ENCODE measurements around the gene MACROH2A2. TPM values are rescaled to one million over a fixed set of nuclear protein-coding genes. Genes with fewer than 3 reads are reported as not detected.

MACROH2A2 gene
- total RNA-seq, 1 experiment from 2014 or later: 3.0 TPM

DNA sequence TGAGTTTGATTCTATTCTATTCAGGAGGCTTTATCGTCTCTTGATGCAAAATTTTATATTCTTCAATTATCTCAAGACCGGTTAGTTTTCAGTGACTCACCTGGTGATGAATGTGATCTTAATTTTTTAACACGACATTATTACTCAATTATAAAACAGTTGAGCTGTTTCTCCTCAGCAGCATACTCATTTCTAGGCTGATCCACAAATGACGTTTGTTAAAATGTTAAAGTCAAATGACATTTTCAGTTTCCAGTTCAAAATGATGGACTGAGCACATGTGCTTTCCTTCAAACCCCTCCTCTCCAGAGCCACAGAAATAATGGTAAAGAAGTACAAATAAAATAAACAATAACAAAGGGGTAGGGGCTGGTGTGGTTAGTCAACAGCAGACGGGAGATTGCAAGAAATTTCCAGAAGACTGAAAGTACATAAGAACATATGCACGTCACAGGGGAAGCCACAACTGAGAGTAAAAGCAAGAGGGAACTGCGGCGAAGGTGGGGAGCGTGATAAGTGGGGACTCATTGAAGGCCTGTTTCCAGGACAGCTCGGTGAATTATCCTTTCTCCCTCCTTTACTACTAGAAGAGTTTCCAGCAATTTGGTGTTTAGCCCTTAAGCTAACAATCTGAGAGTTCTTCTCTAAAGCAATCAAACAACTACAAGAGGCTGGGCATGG, 10.9 kb downstream of the MACROH2A2 start:
- intact Hi-C loops (cut with micrococcal nuclease; ENCODE audit: unreplicated experiment): no loop called here
- Histone ChIP-seq H3K4me3 (ENCODE audit: low read depth in 2 of 2, low read length in 2 of 2) (no peak overlapping the region), H3K27me3 (ENCODE audit: control insufficient read depth, insufficient read depth, low read length) (peaks cover 3% of the 10 kb centered on the region; the same call in 1 of the 2 replicates), H3K36me3 (ENCODE audit: control insufficient read depth, insufficient read depth, low read length) (no peaks in the 10 kb centered on the region), H3K4me1 (ENCODE audit: control insufficient read depth, insufficient read depth, low read length) (no peaks in the 10 kb centered on the region), H3K9me3 (ENCODE audit: control insufficient read depth, insufficient read depth, low read depth, low read length) (no peaks in the 10 kb centered on the region), H3K27ac (ENCODE audit: low read length) (no peak overlapping the region)
- DNase-seq (ENCODE audit: low read depth, low spot score) (no peak), ATAC-seq (no peak)
- ChIA-PET POLR2A (no interaction called here), CTCF (no interaction called here)
- in situ Hi-C loops (cut with HindIII; ENCODE audit: low pct_unique_long_range_greater_than_20kb, low sequenced_read_pairs): no loop called here
- no TSS peak for BruUV-seq (replicated peaks)
- TF ChIP-seq, protein P1, sequence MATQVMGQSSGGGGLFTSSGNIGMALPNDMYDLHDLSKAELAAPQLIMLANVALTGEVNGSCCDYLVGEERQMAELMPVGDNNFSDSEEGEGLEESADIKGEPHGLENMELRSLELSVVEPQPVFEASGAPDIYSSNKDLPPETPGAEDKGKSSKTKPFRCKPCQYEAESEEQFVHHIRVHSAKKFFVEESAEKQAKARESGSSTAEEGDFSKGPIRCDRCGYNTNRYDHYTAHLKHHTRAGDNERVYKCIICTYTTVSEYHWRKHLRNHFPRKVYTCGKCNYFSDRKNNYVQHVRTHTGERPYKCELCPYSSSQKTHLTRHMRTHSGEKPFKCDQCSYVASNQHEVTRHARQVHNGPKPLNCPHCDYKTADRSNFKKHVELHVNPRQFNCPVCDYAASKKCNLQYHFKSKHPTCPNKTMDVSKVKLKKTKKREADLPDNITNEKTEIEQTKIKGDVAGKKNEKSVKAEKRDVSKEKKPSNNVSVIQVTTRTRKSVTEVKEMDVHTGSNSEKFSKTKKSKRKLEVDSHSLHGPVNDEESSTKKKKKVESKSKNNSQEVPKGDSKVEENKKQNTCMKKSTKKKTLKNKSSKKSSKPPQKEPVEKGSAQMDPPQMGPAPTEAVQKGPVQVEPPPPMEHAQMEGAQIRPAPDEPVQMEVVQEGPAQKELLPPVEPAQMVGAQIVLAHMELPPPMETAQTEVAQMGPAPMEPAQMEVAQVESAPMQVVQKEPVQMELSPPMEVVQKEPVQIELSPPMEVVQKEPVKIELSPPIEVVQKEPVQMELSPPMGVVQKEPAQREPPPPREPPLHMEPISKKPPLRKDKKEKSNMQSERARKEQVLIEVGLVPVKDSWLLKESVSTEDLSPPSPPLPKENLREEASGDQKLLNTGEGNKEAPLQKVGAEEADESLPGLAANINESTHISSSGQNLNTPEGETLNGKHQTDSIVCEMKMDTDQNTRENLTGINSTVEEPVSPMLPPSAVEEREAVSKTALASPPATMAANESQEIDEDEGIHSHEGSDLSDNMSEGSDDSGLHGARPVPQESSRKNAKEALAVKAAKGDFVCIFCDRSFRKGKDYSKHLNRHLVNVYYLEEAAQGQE (IDR thresholded peaks at IDR 0.05; ENCODE audit: insufficient read depth in 1 of 2, low read depth in 2 of 2, low read length in 1 of 2): no peak

DNA sequence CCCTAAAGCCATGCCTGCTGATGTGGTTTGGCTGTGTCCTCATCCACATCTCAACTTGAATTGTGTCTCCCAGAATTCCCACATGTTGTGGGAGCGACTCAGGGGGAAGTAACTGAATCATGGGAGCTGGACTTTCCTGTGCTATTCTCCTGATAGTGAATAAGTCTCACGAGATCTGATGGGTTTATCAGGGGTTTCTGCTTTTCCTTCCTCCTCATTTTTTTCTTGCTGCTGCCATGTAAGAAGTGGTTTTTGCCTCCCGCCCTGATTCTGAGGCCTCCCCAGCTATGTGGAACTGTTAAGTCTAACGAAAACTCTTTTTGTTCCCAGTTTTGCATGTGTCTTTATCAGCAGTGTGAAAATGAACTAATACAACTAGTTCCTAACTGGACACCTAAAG, 11.8 kb downstream of the MACROH2A2 start:
- Histone ChIP-seq H3K9me3 (ENCODE audit: control insufficient read depth, insufficient read depth, low read depth, low read length) (no peaks in the 10 kb centered on the region), H3K27ac (ENCODE audit: low read length) (no peak overlapping the region), H3K27me3 (ENCODE audit: control insufficient read depth, insufficient read depth, low read length) (peaks cover 3% of the 10 kb centered on the region; the same call in 1 of the 2 replicates), H3K36me3 (ENCODE audit: control insufficient read depth, insufficient read depth, low read length) (no peaks in the 10 kb centered on the region), H3K4me3 (ENCODE audit: low read depth in 2 of 2, low read length in 2 of 2) (no peak overlapping the region), H3K4me1 (ENCODE audit: control insufficient read depth, insufficient read depth, low read length) (no peaks in the 10 kb centered on the region)
- POLR2A ChIA-PET: no interaction called here
- TF ChIP-seq SIN3A (IDR thresholded peaks at IDR 0.05; ENCODE audit: borderline replicate concordance, insufficient read depth, low read depth, low read length) (no peak), TCF7L2 (IDR thresholded peaks at IDR 0.05; ENCODE audit: low read depth, low read length) (no peak), POLR2AphosphoS5 (IDR thresholded peaks at IDR 0.05; ENCODE audit: low read depth, low read length) (no peak)
- TF ChIP-seq, protein P2, sequence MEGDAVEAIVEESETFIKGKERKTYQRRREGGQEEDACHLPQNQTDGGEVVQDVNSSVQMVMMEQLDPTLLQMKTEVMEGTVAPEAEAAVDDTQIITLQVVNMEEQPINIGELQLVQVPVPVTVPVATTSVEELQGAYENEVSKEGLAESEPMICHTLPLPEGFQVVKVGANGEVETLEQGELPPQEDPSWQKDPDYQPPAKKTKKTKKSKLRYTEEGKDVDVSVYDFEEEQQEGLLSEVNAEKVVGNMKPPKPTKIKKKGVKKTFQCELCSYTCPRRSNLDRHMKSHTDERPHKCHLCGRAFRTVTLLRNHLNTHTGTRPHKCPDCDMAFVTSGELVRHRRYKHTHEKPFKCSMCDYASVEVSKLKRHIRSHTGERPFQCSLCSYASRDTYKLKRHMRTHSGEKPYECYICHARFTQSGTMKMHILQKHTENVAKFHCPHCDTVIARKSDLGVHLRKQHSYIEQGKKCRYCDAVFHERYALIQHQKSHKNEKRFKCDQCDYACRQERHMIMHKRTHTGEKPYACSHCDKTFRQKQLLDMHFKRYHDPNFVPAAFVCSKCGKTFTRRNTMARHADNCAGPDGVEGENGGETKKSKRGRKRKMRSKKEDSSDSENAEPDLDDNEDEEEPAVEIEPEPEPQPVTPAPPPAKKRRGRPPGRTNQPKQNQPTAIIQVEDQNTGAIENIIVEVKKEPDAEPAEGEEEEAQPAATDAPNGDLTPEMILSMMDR (IDR thresholded peaks at IDR 0.05): no peak
- TF ChIP-seq, protein P1 (IDR thresholded peaks at IDR 0.05; ENCODE audit: insufficient read depth in 1 of 2, low read depth in 2 of 2, low read length in 1 of 2): no peak
- ATAC-seq: no peak
- CTCF ChIA-PET: no interaction called here
- no peak for DNase-seq (ENCODE audit: low read depth, low spot score)
- in situ Hi-C loops (cut with HindIII; ENCODE audit: low pct_unique_long_range_greater_than_20kb, low sequenced_read_pairs): no loop called here
- intact Hi-C loops (cut with micrococcal nuclease; ENCODE audit: unreplicated experiment): no loop called here
- no TSS peak for BruUV-seq (replicated peaks)
